Measurements from ENCODE around the gene TC2N.

- TF ChIP-seq, protein P1, sequence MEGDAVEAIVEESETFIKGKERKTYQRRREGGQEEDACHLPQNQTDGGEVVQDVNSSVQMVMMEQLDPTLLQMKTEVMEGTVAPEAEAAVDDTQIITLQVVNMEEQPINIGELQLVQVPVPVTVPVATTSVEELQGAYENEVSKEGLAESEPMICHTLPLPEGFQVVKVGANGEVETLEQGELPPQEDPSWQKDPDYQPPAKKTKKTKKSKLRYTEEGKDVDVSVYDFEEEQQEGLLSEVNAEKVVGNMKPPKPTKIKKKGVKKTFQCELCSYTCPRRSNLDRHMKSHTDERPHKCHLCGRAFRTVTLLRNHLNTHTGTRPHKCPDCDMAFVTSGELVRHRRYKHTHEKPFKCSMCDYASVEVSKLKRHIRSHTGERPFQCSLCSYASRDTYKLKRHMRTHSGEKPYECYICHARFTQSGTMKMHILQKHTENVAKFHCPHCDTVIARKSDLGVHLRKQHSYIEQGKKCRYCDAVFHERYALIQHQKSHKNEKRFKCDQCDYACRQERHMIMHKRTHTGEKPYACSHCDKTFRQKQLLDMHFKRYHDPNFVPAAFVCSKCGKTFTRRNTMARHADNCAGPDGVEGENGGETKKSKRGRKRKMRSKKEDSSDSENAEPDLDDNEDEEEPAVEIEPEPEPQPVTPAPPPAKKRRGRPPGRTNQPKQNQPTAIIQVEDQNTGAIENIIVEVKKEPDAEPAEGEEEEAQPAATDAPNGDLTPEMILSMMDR (IDR thresholded peaks at IDR 0.05) = no peak
- TF ChIP-seq POLR2A (IDR thresholded peaks at IDR 0.05) (no peak), POLR2AphosphoS5 (IDR thresholded peaks at IDR 0.05) (no peak), EP300 (IDR thresholded peaks at IDR 0.05) (no peak)
Observed at GRCh38 chr14:91737619-91738018, 129.7 kb downstream of the TC2N start.
